Calu3 (cell line): ENCODE results near the gene NAV2. TPM values are rescaled to one million over a fixed set of nuclear protein-coding genes. Genes with fewer than 3 reads are reported as not detected.
A peak's percentile ranks its signal among the peaks of the same experiment; 100 is the strongest.

ENCODE experiments used
- BruUV-seq: library from RNA; stranded (reverse); fragments of 400-500 nt; replicated peaks from 2 replicates; lab custom pipeline; 2021; lab: Mats Ljungman, UMichigan
- CTCF ChIA-PET: fragments of 300-600 bp; sonication (Branson Sonifier 250); formaldehyde crosslinking; loops from one replicate; lab custom pipeline; 2022; ENCODE audit warnings: antibody characterized with exemption; lab: Charles Lee
- DNase-seq: peaks from one replicate; pipeline ENCODE4 v3.0.0; 2022
- H3K27ac Mint-ChIP-seq: one replicate; pipeline ENCODE4 v1.8.0; 2022; ENCODE audit warnings: mixed read lengths; ENCODE audit not compliant: unreplicated experiment
- H3K27me3 Mint-ChIP-seq: one replicate; pipeline ENCODE4 v1.8.0; 2022; ENCODE audit warnings: mixed read lengths; ENCODE audit not compliant: unreplicated experiment
- H3K36me3 Mint-ChIP-seq: one replicate; pipeline ENCODE4 v1.8.0; 2022; ENCODE audit warnings: mild to moderate bottlenecking, moderate library complexity, mixed read lengths; ENCODE audit not compliant: insufficient read depth, unreplicated experiment
- H3K4me1 Mint-ChIP-seq: one replicate; pipeline ENCODE4 v1.8.0; 2022; ENCODE audit warnings: mild to moderate bottlenecking, low read depth, mixed read lengths; ENCODE audit not compliant: unreplicated experiment
- H3K4me3 Mint-ChIP-seq: one replicate; pipeline ENCODE4 v1.8.0; 2022; ENCODE audit warnings: mild to moderate bottlenecking, low read depth, moderate library complexity, mixed read lengths; ENCODE audit not compliant: unreplicated experiment
- H3K9me3 Mint-ChIP-seq: one replicate; pipeline ENCODE4 v1.8.0; 2022; ENCODE audit warnings: low read depth, mixed read lengths; ENCODE audit not compliant: unreplicated experiment
- intact Hi-C: fragments of 100-400 bp; cut with micrococcal nuclease; formaldehyde crosslinking; loops from one replicate; pipeline ENCODE4 v1.10.0; 2022; ENCODE audit not compliant: unreplicated experiment
- total RNA-seq: library from RNA; stranded (reverse); gene quantifications from 2 replicates; pipeline ENCODE4 v1.2.3, GENCODE V29; 2022
- TF ChIP-seq, protein P1 (sequence below): fragments of 200-600 bp; IDR thresholded peaks from one replicate; pipeline ENCODE4 v1.8.0; 2022; ENCODE audit warnings: antibody characterized with exemption; ENCODE audit not compliant: unreplicated experiment

Gene NAV2
- total RNA-seq, 1 experiment from 2014 or later = 21.4 TPM

DNA sequence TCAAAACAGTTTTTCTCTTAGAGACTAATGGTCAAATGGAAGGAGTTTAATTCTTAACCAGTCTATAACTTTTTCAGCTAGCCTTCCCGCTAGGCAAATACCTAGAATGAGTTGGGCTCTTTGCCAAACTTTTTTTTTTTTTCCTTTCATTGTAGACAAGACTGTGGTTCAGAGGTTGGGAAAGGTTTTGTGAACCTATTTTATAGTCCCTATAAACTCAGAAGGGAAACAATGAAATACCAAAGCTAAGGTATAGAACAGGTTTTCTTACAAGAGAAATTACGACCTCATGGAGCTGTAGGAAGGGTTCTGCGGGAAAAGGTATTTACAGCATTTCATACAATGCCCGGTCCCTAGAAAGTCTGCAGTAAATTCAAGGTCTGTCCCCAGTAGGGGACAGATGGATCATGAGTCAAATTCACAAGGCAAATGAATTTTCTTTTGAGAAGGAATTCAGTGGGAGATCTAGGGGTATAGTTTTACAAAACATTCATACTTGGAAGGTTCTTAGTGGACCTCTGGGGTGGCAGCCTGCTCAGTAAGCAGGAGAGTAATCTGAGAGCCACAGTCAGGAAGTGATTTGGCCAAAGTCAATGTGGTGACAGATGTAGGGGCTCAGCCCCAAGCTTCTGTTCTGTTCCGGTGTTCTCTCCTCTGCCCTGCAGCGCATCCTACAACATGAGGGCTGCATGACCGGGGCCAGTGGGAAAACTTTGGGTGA, 300.9 kb downstream of the NAV2 start:
- DNase-seq = peak; percentile 28
- TF ChIP-seq, protein P1, sequence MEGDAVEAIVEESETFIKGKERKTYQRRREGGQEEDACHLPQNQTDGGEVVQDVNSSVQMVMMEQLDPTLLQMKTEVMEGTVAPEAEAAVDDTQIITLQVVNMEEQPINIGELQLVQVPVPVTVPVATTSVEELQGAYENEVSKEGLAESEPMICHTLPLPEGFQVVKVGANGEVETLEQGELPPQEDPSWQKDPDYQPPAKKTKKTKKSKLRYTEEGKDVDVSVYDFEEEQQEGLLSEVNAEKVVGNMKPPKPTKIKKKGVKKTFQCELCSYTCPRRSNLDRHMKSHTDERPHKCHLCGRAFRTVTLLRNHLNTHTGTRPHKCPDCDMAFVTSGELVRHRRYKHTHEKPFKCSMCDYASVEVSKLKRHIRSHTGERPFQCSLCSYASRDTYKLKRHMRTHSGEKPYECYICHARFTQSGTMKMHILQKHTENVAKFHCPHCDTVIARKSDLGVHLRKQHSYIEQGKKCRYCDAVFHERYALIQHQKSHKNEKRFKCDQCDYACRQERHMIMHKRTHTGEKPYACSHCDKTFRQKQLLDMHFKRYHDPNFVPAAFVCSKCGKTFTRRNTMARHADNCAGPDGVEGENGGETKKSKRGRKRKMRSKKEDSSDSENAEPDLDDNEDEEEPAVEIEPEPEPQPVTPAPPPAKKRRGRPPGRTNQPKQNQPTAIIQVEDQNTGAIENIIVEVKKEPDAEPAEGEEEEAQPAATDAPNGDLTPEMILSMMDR = no peak
- peak overlapping the region; percentile 46 for H3K27ac Mint-ChIP-seq
- no peaks in the 10 kb centered on the region for H3K27me3 Mint-ChIP-seq
- peak overlapping the region; percentile 10 for H3K4me3 Mint-ChIP-seq
- peaks cover 44% of the 10 kb centered on the region for H3K4me1 Mint-ChIP-seq
- no TSS peak for BruUV-seq
- intact Hi-C loops = loop anchor here (2.0 kb wide), 1 partner anchor 63 kb away; no protein-coding TSS in a partner anchor
- H3K36me3 Mint-ChIP-seq = no peaks in the 10 kb centered on the region
- CTCF ChIA-PET = interaction anchor here (0.7 to 1.2 kb wide), 4 partner anchors 9 to 60 kb away, joined by 3 to 4 read pairs (median 3); no protein-coding TSS in a partner anchor
- no peaks in the 10 kb centered on the region for H3K9me3 Mint-ChIP-seq

DNA sequence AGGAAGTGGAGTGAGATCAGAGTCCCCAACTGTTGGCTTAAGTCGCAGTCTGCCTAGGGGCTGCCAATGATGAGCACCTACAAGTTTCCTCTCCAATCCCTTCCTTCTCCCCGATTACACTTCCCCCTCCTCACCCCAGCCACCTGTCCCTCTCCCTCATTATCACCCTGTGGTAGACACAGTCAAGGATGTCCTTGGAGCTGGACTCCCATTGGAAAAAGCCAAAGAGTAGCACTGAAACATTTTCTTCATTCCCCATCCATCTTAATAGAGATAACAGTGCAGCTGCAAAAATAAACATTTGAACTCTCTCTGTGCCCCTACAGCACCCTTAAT, 301.4 kb downstream of the NAV2 start:
- intact Hi-C loops = no loop called here
- TF ChIP-seq, protein P1 = no peak
- no peak for DNase-seq
- CTCF ChIA-PET = interaction anchor here (0.8 to 1.2 kb wide), 2 partner anchors 19 to 60 kb away, joined by 3 read pairs; no protein-coding TSS in a partner anchor
- H3K27ac Mint-ChIP-seq = peak overlapping the region; percentile 46
- no peaks in the 10 kb centered on the region for H3K9me3 Mint-ChIP-seq
- H3K4me1 Mint-ChIP-seq = peaks cover 44% of the 10 kb centered on the region
- H3K4me3 Mint-ChIP-seq = peak overlapping the region; percentile 10
- H3K27me3 Mint-ChIP-seq = no peaks in the 10 kb centered on the region
- no peaks in the 10 kb centered on the region for H3K36me3 Mint-ChIP-seq
- BruUV-seq = no TSS peak

DNA sequence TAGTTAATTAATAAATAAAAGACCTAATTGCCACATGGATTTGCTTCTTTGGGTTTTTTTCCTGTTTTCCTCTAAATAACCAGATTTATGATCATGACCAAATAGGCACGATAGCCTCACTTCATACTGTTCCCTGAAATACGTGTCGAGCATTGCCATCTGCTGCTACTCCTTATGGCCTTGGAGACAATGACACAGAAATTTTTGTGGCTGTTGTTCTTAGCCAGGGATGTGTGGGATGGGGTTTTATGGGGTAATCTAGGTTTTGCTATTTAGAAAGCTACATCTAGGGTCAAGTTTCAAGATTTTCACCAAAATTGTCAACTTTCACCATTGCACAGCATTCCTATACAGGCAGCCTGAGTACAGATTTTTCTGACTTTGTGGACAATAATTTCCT, 302.5 kb downstream of the NAV2 start:
- Mint-ChIP-seq H3K27ac (no peak overlapping the region), H3K9me3 (no peaks in the 10 kb centered on the region), H3K4me3 (no peak overlapping the region), H3K36me3 (no peaks in the 10 kb centered on the region), H3K27me3 (no peaks in the 10 kb centered on the region), H3K4me1 (peaks cover 44% of the 10 kb centered on the region)
- intact Hi-C loops = no loop called here
- no peak for DNase-seq
- BruUV-seq = no TSS peak
- TF ChIP-seq, protein P1 = no peak
- CTCF ChIA-PET = interaction anchor here (1.2 kb wide), 1 partner anchor 9 kb away, joined by 4 read pairs; no protein-coding TSS in a partner anchor

DNA sequence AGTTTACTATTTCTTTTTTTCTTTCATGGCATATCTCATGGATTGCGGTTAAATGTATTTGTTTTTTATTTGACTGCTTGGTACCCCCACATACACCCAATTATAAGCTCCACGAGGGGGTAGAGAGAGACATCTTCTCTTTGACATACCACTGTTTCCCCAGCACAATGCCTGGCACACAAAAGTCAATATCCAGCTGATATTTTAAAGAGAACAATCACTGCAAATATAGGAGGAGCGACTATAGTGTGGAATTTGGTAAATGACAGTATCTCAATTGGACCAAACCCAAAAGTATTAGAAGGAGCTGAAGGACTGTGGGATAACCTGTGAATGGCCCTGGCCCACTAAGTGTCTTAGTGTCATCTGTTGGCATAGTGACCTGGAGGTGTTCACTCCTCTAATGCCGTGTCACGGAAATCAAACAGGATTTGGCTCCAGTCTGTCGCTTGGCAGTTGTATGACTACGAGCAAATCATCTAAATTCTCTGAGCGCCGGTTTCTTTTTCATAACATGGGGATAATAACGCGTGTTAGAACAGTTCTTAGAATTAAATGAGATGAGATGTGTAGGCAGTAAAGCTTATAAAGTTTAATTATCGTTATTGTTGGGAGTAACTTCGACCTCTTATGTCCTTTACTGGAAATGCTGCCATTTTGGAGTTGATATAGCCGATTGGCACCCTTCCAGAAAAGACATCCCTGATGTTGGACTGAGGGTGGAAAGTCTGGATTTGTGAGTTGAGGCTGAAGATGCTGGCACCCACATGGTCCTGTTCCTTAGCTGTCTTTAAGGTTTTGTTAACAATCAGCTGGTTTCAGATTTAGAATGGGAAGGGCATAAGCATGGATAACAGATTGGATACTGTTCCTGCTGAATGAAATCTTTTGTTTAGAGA, 303.1 kb downstream of the NAV2 start:
- TF ChIP-seq, protein P1 = no peak
- CTCF ChIA-PET = interaction anchor here (1.2 kb wide), 1 partner anchor 9 kb away, joined by 4 read pairs; no protein-coding TSS in a partner anchor
- BruUV-seq = no TSS peak
- no peaks in the 10 kb centered on the region for H3K27me3 Mint-ChIP-seq
- no peaks in the 10 kb centered on the region for H3K9me3 Mint-ChIP-seq
- no peak overlapping the region for H3K4me3 Mint-ChIP-seq
- H3K27ac Mint-ChIP-seq = no peak overlapping the region
- no peak for DNase-seq
- H3K36me3 Mint-ChIP-seq = no peaks in the 10 kb centered on the region
- peaks cover 44% of the 10 kb centered on the region for H3K4me1 Mint-ChIP-seq
- intact Hi-C loops = no loop called here
